SK-N-SH (cell line): Measurements from ENCODE around the gene TMEM168. TPM values are rescaled to one million over a fixed set of nuclear protein-coding genes. Genes with fewer than 3 reads are reported as not detected.

Experiments used
- CTCF ChIA-PET: fragments of 300-600, 350-600 bp; formaldehyde crosslinking; extraction: SDS; loops from one replicate; lab custom pipeline; 2021; lab: Yijun Ruan, JAX
- POLR2A ChIA-PET: fragments of 350-600 bp; sonication (Branson Sonifier 250); formaldehyde crosslinking; extraction: SDS; loops from one replicate; lab custom pipeline; 2020; ENCODE audit warnings: antibody characterized with exemption, inconsistent platforms; lab: Yijun Ruan, JAX
- DNase-seq: peaks from one replicate; pipeline ENCODE4 v3.0.0; 2012
- H2AFZ ChIP-seq: fragments of 200-600 bp; sonication (generic); 2 replicates; pipeline ENCODE4 v1.8.1; 2016; ENCODE audit warnings: antibody characterized with exemption, mild to moderate bottlenecking, low read depth
- H3F3A ChIP-seq: fragments of 200-600 bp; sonication (generic); replicated peaks from 2 replicates; pipeline ENCODE3; 2016; ENCODE audit warnings: antibody characterized with exemption, mild to moderate bottlenecking; ENCODE audit not compliant: insufficient read depth
- H3K27ac ChIP-seq, 2 experiments: fragments of 200-500 bp in 1 of 2; fragments of 200-600 bp in 1 of 2; sonication (Bioruptor generic) in 1 of 2; sonication (generic), shearing (Covaris generic) in 1 of 2; 2 replicates each; pipeline versions ENCODE4 v1.5.1 to v1.6.1; 2014 to 2016; ENCODE audit warnings: low read depth in 2 of 2, inconsistent platforms in 1 of 2, low read length in 1 of 2, mild to moderate bottlenecking in 1 of 2, mixed read lengths in 1 of 2
- H3K27me3 ChIP-seq: fragments of 200-600 bp; sonication (generic), shearing (Covaris generic); 2 replicates; pipeline ENCODE4 v1.6.1; 2016; ENCODE audit warnings: mixed run types; ENCODE audit not compliant: insufficient read depth
- H3K36me3 ChIP-seq, 2 experiments: fragments of 200-500 bp in 1 of 2; fragments of 200-600 bp in 1 of 2; sonication (Bioruptor generic) in 1 of 2; sonication (generic) in 1 of 2; replicated peaks in 1 of 2; 2 replicates each; pipeline versions ENCODE3 to v1.5.1; 2014 to 2016; ENCODE audit warnings: low read length in 1 of 2, mild to moderate bottlenecking in 1 of 2; ENCODE audit not compliant: insufficient read depth in 2 of 2, control insufficient read depth in 1 of 2
- H3K4me1 ChIP-seq, 2 experiments: fragments of 200-500 bp in 1 of 2; fragments of 200-600 bp in 1 of 2; sonication (Bioruptor generic) in 1 of 2; sonication (generic), shearing (Covaris generic) in 1 of 2; 2 replicates each; pipeline versions ENCODE4 v1.5.1 to v1.6.1; 2014 to 2016; ENCODE audit warnings: low read depth in 1 of 2, low read length in 1 of 2, mixed run types in 1 of 2; ENCODE audit not compliant: insufficient read depth in 2 of 2, control insufficient read depth in 1 of 2
- H3K4me2 ChIP-seq: fragments of 200-600 bp; sonication (generic), shearing (Covaris generic); 2 replicates; pipeline ENCODE4 v1.6.1; 2017; ENCODE audit warnings: mixed run types
- H3K4me3 ChIP-seq, 2 experiments: fragments of 200-500 bp in 1 of 2; fragments of 200-600 bp in 1 of 2; sonication (Bioruptor generic) in 1 of 2; sonication (generic), shearing (Covaris generic) in 1 of 2; 2 replicates each; pipeline versions ENCODE4 v1.5.1 to v1.8.1; 2014 to 2016; ENCODE audit warnings: low read depth in 2 of 2, inconsistent platforms in 1 of 2, low read length in 1 of 2, mild to moderate bottlenecking in 1 of 2, mixed read lengths in 1 of 2, moderate library complexity in 1 of 2
- H3K79me2 ChIP-seq: fragments of 200-600 bp; sonication (generic); 2 replicates; pipeline ENCODE4 v1.8.1; 2017; ENCODE audit warnings: mild to moderate bottlenecking; ENCODE audit not compliant: insufficient read depth
- H3K9ac ChIP-seq: fragments of 200-600 bp; sonication (generic); 2 replicates; pipeline ENCODE4 v1.6.1; 2017; ENCODE audit warnings: mixed run types
- H3K9me2 ChIP-seq: fragments of 200-600 bp; sonication (generic); 2 replicates; pipeline ENCODE4 v1.6.1; 2017; ENCODE audit warnings: mixed run types
- H3K9me3 ChIP-seq: fragments of 200-600 bp; sonication (generic); 2 replicates; pipeline ENCODE4 v1.6.1; 2017; ENCODE audit warnings: mixed run types, mild to moderate bottlenecking, moderate library complexity
- H4K20me1 ChIP-seq: fragments of 200-600 bp; sonication (generic); 2 replicates; pipeline ENCODE4 v1.6.1; 2017; ENCODE audit warnings: mild to moderate bottlenecking, mixed run types; ENCODE audit not compliant: insufficient read depth
- CHD2 ChIP-seq: fragments of 150-350 bp; IDR thresholded peaks from 2 replicates; pipeline ENCODE4 v1.6.1; 2018; ENCODE audit warnings: low read length; ENCODE audit not compliant: partially characterized antibody
- ELF1 ChIP-seq: IDR thresholded peaks from 2 replicates; pipeline ENCODE4 v1.4.0; 2012
- EZH2phosphoT487 ChIP-seq: fragments of 200-600 bp; sonication (generic); IDR thresholded peaks from 2 replicates; pipeline ENCODE4 v1.6.1; 2017; ENCODE audit warnings: low read depth, mixed run types, mild to moderate bottlenecking, antibody characterized with exemption, moderate library complexity, borderline replicate concordance
- FOSL2 ChIP-seq: IDR thresholded peaks from 2 replicates; pipeline ENCODE4 v1.4.0; 2012; ENCODE audit warnings: low read depth, mild to moderate bottlenecking, moderate library complexity, borderline replicate concordance
- FOXJ3 ChIP-seq: sonication (generic); formaldehyde crosslinking; IDR thresholded peaks from 2 replicates; pipeline ENCODE4 v1.5.1; 2020; ENCODE audit warnings: mild to moderate bottlenecking, missing genetic modification reagents
- FOXM1 ChIP-seq: IDR thresholded peaks from 2 replicates; pipeline ENCODE4 v1.4.0; 2012; ENCODE audit warnings: low read depth, mild to moderate bottlenecking
- GABPA ChIP-seq: IDR thresholded peaks from 2 replicates; pipeline ENCODE4 v1.4.0; 2012; ENCODE audit warnings: low read depth, mild to moderate bottlenecking
- GATA2 ChIP-seq: sonication (generic); formaldehyde crosslinking; IDR thresholded peaks from 2 replicates; pipeline ENCODE4 v1.5.0; 2020; ENCODE audit warnings: mild to moderate bottlenecking, missing genetic modification reagents
- IRF3 ChIP-seq: fragments of 150-350 bp; IDR thresholded peaks from 2 replicates; pipeline ENCODE4 v1.6.1; 2016; ENCODE audit warnings: mild to moderate bottlenecking, low read depth, low read length
- MEF2A ChIP-seq: IDR thresholded peaks from 2 replicates; pipeline ENCODE4 v1.4.0; 2012; ENCODE audit warnings: low read depth, borderline replicate concordance
- NFIC ChIP-seq: IDR thresholded peaks from 2 replicates; pipeline ENCODE4 v1.4.0; 2012; ENCODE audit warnings: borderline replicate concordance
- PBX3 ChIP-seq: IDR thresholded peaks from 2 replicates; pipeline ENCODE4; 2012
- POLR2AphosphoS5 ChIP-seq: IDR thresholded peaks from 2 replicates; pipeline ENCODE4 v1.6.1; 2012; ENCODE audit warnings: low read depth, low read length
- RCOR1 ChIP-seq: fragments of 150-350 bp; IDR thresholded peaks from 2 replicates; pipeline ENCODE4 v1.6.1; 2017; ENCODE audit warnings: antibody characterized with exemption, low read length
- RXRA ChIP-seq: IDR thresholded peaks from 2 replicates; pipeline ENCODE4 v1.4.0; 2012; ENCODE audit warnings: low read depth, mild to moderate bottlenecking, borderline replicate concordance
- SIN3A ChIP-seq: IDR thresholded peaks from 2 replicates; pipeline ENCODE4 v1.6.1; 2012; ENCODE audit warnings: low read depth, mild to moderate bottlenecking, low read length, moderate library complexity, borderline replicate concordance
- SMC3 ChIP-seq: IDR thresholded peaks from 2 replicates; pipeline ENCODE4 v1.6.1; 2012; ENCODE audit warnings: low read depth, low read length, improper control_type of control experiment
- TAF1 ChIP-seq: IDR thresholded peaks from 2 replicates; pipeline ENCODE4 v1.6.1; 2012; ENCODE audit warnings: low read depth, mild to moderate bottlenecking, low read length, moderate library complexity, borderline replicate concordance
- TCF12 ChIP-seq: IDR thresholded peaks from 2 replicates; pipeline ENCODE4 v1.4.0; 2012
- TEAD4 ChIP-seq: IDR thresholded peaks from 2 replicates; pipeline ENCODE4 v1.4.0; 2012; ENCODE audit warnings: mild to moderate bottlenecking, borderline replicate concordance; ENCODE audit not compliant: insufficient read depth
- YY1 ChIP-seq: IDR thresholded peaks from 2 replicates; pipeline ENCODE4 v1.4.0; 2012; ENCODE audit warnings: low read depth, mild to moderate bottlenecking
- WGBS: methylation state at CpG from one replicate; pipeline ENCODE4 v1.1.6; 2017; ENCODE audit warnings: low lambda C conversion rate; 5-methylcytosine and 5-hydroxymethylcytosine counted together
- polyA plus RNA-seq, 3 experiments: library from polyadenylated mRNA; depleted of rRNA; stranded (reverse); fragments of >200 nt; gene quantifications; 2 replicates each; pipeline ENCODE4 v1.2.3, GENCODE V29; 2012

The TMEM168 gene
- polyA plus RNA-seq, 1 of the 3 experiments (the other 2 are of a cell fraction), result 32.2 TPM

- TF ChIP-seq CHD2 (no peak), GATA2 (CRISPR knock-in tag) (no peak), RCOR1 (no peak), TAF1 (no peak), FOXJ3 (CRISPR knock-in tag) (no peak), TEAD4 (no peak), PBX3 (no peak)
- Histone ChIP-seq H4K20me1 (no peaks in the 10 kb centered on the region), H3K4me2 (no peak overlapping the region), H3K4me3 (no peak overlapping the region), H3K9me2 (no peaks in the 10 kb centered on the region), H3K4me1 (peaks cover 0 to 10% of the 10 kb centered on the region in 2 experiments; a peak in 2 of 4 replicates), H3F3A (peaks cover 4% of the 10 kb centered on the region), H3K9ac (no peak overlapping the region), H3K27ac (no peak overlapping the region), H3K36me3 (peaks cover 28 to 36% of the 10 kb centered on the region in 2 experiments), H2AFZ (no peak overlapping the region), H3K79me2 (peaks cover 74% of the 10 kb centered on the region), H3K9me3 (no peaks in the 10 kb centered on the region), H3K27me3 (no peaks in the 10 kb centered on the region)
- no peak for DNase-seq
- WGBS, result 98% methylated on average over 6 of the region's 6 CpGs
- ChIA-PET POLR2A (no interaction called here), CTCF (no interaction called here)
Measured at GRCh38 chr7:112784603-112785002, 5.6 kb downstream of the TMEM168 start.

- no peak for DNase-seq
- Histone ChIP-seq H3K4me2 (no peak overlapping the region), H3K9me2 (no peaks in the 10 kb centered on the region), H3F3A (no peaks in the 10 kb centered on the region), H3K79me2 (peaks cover 57% of the 10 kb centered on the region), H4K20me1 (no peaks in the 10 kb centered on the region), H3K27ac (no peak overlapping the region)
- ChIA-PET CTCF (no interaction called here), POLR2A (no interaction called here)
- TF ChIP-seq FOXM1, result no peak
- no peak for TF ChIP-seq IRF3
- no peak for TF ChIP-seq ELF1
- no peak for TF ChIP-seq NFIC
- TF ChIP-seq FOSL2, result no peak
- TF ChIP-seq MEF2A, result no peak
- no peak for TF ChIP-seq EZH2phosphoT487
- no peak for TF ChIP-seq SIN3A
- no peak for TF ChIP-seq SMC3
- no peak for TF ChIP-seq GABPA
- TF ChIP-seq TCF12, result no peak
- no peak for TF ChIP-seq RCOR1
- TF ChIP-seq POLR2AphosphoS5, result no peak
- no peak for TF ChIP-seq RXRA
- TF ChIP-seq YY1, result no peak
- TF ChIP-seq, all 33 proteins: peak for 0
- Histone ChIP-seq H3K4me3 (no peak overlapping the region), H3K4me1 (no peaks in the 10 kb centered on the region; a peak in 1 of 4 replicates), H3K27me3 (no peaks in the 10 kb centered on the region), H3K36me3 (peaks cover 35 to 45% of the 10 kb centered on the region in 2 experiments), H2AFZ (no peak overlapping the region), H3K9ac (no peak overlapping the region), H3K9me3 (no peaks in the 10 kb centered on the region)
Measured at GRCh38 chr7:112782498-112782897, 7.7 kb downstream of the TMEM168 start.
